Measurements from ENCODE around the gene AWAT2. TPM values are rescaled to one million over a fixed set of nuclear protein-coding genes. Genes with fewer than 3 reads are reported as not detected.

Gene AWAT2
- total RNA-seq, 4 donors from 2014 or later, result not detected

DNA sequence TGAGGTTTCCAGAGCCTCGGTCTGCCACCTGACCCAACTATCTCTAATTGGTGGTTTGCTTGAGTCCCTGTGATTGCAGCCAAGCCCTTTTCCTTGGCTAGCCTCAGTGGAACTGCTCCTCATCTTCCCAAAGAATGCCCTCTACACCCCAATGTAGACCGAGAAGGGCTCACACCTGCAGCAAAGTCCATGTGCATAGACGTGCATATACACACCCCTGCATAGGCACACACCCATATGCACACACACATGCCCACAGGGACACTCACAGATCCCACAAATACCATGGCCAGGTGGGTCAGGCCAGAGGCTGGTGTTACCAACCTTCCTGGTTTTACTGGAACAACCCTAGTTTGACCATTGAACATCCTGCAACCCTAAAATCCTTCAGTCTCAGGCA lies 332 bp downstream of the AWAT2 start:
- H3K4me3 ChIP-seq, result no peak overlapping the region
- no peak for DNase-seq
- no peak overlapping the region for H3K27ac ChIP-seq
- H3K4me1 ChIP-seq, result no peaks in the 10 kb centered on the region
- no peaks in the 10 kb centered on the region for H3K9me3 ChIP-seq
- no peak for TF ChIP-seq POLR2A (IDR thresholded peaks at IDR 0.05)
- TF ChIP-seq, protein P1, sequence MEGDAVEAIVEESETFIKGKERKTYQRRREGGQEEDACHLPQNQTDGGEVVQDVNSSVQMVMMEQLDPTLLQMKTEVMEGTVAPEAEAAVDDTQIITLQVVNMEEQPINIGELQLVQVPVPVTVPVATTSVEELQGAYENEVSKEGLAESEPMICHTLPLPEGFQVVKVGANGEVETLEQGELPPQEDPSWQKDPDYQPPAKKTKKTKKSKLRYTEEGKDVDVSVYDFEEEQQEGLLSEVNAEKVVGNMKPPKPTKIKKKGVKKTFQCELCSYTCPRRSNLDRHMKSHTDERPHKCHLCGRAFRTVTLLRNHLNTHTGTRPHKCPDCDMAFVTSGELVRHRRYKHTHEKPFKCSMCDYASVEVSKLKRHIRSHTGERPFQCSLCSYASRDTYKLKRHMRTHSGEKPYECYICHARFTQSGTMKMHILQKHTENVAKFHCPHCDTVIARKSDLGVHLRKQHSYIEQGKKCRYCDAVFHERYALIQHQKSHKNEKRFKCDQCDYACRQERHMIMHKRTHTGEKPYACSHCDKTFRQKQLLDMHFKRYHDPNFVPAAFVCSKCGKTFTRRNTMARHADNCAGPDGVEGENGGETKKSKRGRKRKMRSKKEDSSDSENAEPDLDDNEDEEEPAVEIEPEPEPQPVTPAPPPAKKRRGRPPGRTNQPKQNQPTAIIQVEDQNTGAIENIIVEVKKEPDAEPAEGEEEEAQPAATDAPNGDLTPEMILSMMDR (IDR thresholded peaks at IDR 0.05), result no peak
- H3K36me3 ChIP-seq, result no peaks in the 10 kb centered on the region
- H3K27me3 ChIP-seq, result no peaks in the 10 kb centered on the region
- intact Hi-C loops (cut with DNase I; ENCODE audit: low total_unique reads), result no loop called here

DNA sequence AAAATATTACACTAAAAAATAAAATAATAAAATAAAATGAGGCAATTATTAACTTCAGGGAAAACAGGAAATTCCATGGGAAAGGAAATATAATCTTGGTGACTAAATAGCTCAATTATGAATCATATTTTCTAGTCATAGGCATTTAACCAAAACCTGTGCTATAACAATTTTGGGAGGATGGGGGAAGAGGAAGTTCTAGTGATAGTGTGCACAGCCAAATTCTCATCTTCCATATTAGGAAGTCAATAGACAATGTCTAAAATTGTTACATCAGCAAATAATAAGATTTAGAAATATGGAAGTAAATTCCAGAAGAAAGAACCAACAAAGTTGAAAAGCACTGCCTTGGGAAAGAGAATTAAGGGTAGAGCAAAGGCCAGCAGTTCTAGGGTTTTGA lies 2.8 kb downstream of the AWAT2 start:
- H3K9me3 ChIP-seq, result no peaks in the 10 kb centered on the region
- DNase-seq, result no peak
- no peaks in the 10 kb centered on the region for H3K4me1 ChIP-seq
- no peak overlapping the region for H3K4me3 ChIP-seq
- no peak for TF ChIP-seq POLR2A (IDR thresholded peaks at IDR 0.05)
- TF ChIP-seq, protein P1 (IDR thresholded peaks at IDR 0.05), result no peak
- no peaks in the 10 kb centered on the region for H3K36me3 ChIP-seq
- H3K27me3 ChIP-seq, result no peaks in the 10 kb centered on the region
- H3K27ac ChIP-seq, result no peak overlapping the region
- intact Hi-C loops (cut with DNase I; ENCODE audit: low total_unique reads), result no loop called here

DNA sequence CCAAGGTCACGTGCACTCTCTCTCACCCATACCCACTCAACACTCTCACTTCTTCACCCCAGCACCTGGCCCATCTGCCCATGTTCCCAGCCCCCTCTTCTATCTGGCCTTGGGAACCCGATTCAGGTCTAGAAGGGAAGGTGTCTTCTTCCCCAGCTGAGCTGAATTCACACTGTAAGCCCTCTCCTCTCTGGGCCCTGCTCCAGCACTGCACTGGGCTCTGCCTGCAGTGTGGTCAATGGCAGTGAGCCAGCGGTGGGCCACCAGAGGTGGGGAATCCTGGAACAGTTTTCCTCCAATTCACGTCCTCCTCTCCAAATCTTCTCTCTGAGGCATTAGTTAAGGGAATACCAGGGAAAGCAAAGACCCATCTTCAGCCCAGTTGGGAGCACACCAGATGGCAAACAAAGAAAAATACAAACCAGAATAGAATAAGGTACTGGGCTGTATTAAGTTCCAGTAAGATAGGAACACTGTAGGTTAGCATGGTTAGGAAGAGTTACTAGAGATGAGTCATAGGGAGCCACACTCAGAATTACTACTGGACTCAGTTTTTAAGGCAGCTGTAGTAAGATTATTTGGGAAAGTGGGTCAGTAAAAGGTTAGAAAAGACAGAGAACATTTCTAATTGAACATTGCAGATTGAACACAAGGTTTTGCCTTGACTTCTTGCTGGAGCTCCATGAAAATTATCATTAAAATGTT lies 5.0 kb downstream of the AWAT2 start:
- H3K4me3 ChIP-seq, result no peak overlapping the region
- no peak overlapping the region for H3K27ac ChIP-seq
- TF ChIP-seq, protein P1 (IDR thresholded peaks at IDR 0.05), result no peak
- no peak for TF ChIP-seq POLR2A (IDR thresholded peaks at IDR 0.05)
- H3K4me1 ChIP-seq, result no peaks in the 10 kb centered on the region
- no peak for DNase-seq
- H3K27me3 ChIP-seq, result no peaks in the 10 kb centered on the region
- no peaks in the 10 kb centered on the region for H3K36me3 ChIP-seq
- H3K9me3 ChIP-seq, result no peaks in the 10 kb centered on the region
- intact Hi-C loops (cut with DNase I; ENCODE audit: low total_unique reads), result no loop called here

DNA sequence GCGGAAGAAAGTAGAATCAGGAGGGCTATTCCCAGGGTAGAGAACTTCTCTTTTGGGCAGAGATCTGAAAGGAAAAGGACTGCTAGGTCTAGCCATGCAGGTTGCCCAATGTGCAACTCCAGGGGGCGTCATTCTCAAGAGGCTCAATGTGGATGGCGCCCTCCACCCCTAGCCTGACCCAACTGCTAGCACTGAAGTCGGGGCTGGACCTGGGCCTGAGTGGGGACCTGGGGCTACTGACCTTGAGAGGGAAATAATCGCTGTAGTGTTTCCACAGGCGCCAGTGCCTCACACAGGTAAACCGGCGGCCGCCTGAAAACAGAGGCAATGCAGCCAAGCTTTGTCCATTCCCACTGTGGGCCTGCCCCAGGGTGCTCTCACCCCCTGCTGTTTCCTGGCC lies 6.1 kb downstream of the AWAT2 start:
- TF ChIP-seq, protein P1 (IDR thresholded peaks at IDR 0.05), result no peak
- intact Hi-C loops (cut with DNase I; ENCODE audit: low total_unique reads), result no loop called here
- DNase-seq, result no peak
- Histone ChIP-seq H3K9me3 (no peaks in the 10 kb centered on the region), H3K4me1 (no peaks in the 10 kb centered on the region), H3K4me3 (no peak overlapping the region), H3K27ac (no peak overlapping the region), H3K27me3 (no peaks in the 10 kb centered on the region), H3K36me3 (no peaks in the 10 kb centered on the region)

DNA sequence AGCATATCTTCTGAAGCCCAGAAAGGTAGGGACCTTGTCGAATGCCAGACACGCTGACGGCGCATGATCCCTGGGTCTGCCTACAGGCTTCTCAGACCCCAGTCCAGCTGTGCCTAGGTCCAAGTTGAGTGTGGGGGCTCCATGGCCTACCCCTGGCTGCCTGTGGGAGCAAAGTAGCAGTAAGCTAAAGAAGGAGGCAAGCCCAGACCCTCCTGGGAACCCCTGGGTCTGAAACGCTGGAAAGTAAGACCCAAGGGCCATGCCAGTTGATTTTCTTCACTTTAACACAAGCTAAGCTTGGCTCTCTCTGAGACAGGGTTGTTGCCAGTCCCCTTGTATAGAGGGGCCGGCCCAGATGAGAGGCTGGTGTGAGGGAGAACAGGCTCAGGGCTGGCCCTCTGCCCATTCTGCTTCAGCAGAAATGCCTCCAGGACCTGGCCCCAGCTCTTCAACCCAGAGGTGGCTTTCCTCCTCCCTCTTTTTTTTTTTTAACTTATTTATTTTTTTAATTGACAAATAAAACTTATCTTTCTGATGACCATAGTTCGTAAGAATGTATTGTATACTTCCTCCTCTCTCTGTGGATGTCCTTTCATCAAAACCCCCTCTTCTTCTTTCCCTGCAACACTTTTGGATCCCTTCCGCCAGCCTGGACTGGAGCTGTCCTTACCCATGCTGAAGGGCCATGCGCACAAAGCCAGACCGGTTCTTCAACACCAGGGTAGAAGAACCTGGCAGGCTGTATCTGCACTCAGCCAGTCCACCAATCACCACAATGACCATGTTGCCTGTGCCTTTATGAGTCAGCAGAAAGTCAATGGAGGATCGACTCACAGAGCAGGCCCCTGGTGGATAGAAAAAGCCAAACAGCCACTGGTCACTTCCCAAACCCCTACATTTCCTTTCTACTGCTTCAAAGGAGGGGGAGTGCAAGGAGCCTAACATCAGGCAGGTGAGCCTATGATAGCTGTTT lies 7.1 kb downstream of the AWAT2 start:
- H3K27me3 ChIP-seq, result no peaks in the 10 kb centered on the region
- intact Hi-C loops (cut with DNase I; ENCODE audit: low total_unique reads), result no loop called here
- DNase-seq, result no peak

More for the DNA sequence above, 7.1 kb downstream of the AWAT2 start:
- no peaks in the 10 kb centered on the region for H3K36me3 ChIP-seq
- no peaks in the 10 kb centered on the region for H3K4me1 ChIP-seq
- no peak for TF ChIP-seq POLR2A (IDR thresholded peaks at IDR 0.05)
- TF ChIP-seq, protein P1 (IDR thresholded peaks at IDR 0.05), result no peak
- H3K9me3 ChIP-seq, result no peaks in the 10 kb centered on the region
- H3K27ac ChIP-seq, result no peak overlapping the region
- H3K4me3 ChIP-seq, result no peak overlapping the region
